GM18519 (cell line): ENCODE results near the gene PKP2.
A peak's percentile ranks its signal among the peaks of the same experiment; 100 is the strongest.

ENCODE experiments used
- ATAC-seq: cut with Tn5 transposase; IDR thresholded peaks from one replicate; pipeline ENCODE4 v1.9.1; 2021; ENCODE audit warnings: mild to moderate bottlenecking, moderate library complexity; ENCODE audit not compliant: unreplicated experiment, low FRiP score

Gene PKP2

DNA sequence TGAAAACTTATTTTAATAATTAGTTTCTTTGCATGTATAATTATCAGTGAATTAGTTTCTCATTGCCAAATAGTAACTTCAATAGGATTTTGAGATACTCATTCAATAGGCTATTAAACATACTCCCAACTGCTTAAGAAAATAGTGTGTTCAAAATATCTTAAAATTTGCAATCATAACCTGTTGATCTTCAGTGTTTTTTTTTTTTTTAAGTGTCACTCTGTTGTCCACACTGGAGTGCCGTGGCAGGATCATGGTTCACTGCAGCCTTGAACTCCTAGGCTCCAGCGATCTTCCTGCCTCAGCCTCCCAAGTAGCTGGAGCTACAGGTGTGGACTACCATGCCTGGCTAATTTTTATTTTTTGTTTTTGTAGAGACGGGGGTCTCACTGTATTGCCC lies 139.4 kb downstream of the PKP2 start:
- no peak for ATAC-seq

DNA sequence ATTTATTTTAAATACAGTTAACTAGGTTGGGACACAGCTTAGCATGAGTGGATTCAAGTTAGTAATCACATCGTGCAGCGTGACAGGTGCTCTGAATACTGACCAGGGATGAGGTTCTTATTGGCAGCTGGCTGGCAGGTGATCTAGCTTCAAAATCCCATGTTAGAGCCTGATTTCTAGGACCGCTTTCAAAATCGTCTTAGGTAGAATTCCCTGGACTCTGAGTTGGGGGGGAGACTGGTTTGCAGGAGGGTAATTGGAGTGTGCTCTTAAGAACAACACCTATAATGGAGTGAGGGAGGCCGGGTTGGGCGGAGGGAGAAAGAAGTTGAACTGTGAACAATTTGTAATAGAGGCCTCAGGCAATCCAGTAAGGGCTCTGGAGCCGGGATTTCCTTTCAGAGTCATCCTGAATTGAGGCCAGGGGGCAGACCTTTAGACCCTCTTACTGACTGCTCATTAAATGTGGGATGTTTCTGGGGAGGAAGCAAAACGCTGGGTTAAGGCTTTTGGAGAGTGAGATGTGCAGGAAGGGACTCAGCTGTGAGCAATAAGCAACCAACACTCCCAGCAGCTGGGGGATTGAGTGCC lies 140.0 kb downstream of the PKP2 start:
- no peak for ATAC-seq

DNA sequence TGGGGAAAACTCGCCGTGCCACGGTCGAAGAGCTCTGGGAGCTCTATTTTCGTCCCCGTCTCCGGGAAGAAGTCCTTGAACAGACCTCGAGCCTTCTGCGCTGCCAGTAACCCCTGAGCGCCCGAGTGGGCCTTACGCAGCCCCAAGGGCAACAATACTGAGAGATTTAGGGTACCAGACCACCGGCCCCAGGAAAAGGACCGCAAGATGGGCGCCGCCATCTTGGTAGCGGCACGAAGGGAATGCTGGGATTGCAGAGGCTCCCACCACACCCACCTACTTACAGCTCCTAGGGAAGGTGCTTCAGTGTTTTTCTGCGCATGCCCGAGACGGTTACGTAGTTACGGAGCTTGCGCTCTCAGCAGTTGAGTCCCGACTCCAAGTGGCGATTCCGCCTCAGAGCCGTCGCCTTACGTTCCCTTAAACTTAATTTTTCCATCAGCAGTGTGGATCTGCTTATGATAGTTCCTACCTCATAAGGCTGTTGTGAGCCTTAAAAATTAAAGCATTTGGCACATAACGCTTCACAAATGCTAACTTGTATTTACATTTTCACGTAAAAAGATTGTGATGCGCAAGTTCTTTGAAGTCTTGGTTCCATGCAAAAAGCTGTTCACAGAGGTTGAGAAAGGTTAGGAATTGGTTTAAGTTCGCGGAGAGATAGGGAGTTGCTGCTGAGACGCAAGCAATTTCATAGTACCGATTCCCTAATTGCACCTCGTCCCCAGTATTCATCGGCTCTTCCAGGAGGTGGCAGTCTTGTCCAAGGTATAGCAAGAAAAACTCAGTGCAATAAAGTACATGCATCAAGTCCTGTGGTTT lies 140.7 kb downstream of the PKP2 start, which contains the start of gene YARS2:
Gene YARS2, minus strand, starts transcription at position 244 of the 822 bp plus-strand sequence. Its CDS starts 23 bp downstream, at position 221.
- peak; percentile 78 for ATAC-seq

DNA sequence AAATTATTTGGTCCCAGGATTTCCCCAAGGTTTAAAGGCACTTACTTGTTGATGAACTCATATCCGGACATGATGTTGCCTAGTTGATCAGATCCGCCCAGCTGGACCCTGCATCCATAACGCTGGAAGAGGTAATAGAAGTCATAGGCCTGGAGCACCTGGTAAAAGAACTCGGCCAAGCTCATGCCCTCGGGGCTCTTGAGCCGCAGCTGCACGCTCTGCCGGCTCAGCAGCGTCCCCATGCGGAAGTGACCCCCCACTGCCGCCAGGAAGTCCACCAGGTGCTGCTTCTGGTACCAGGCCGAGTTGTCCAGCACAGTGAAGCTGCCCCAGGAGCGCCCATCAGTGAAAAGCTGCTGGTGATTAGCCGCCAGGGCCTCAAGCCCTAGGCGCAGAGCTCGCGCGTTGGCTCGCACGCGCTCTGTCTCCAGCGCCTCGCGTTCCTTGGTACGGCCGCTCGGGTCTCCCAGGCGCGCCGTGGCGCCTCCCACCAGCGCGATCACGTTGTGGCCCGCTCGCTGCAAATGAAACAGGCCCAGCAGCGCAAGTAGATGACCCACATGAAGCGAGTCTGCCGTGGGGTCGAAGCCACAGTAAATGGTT lies 141.4 kb downstream of the PKP2 start:
- peak; percentile 60 for ATAC-seq

DNA sequence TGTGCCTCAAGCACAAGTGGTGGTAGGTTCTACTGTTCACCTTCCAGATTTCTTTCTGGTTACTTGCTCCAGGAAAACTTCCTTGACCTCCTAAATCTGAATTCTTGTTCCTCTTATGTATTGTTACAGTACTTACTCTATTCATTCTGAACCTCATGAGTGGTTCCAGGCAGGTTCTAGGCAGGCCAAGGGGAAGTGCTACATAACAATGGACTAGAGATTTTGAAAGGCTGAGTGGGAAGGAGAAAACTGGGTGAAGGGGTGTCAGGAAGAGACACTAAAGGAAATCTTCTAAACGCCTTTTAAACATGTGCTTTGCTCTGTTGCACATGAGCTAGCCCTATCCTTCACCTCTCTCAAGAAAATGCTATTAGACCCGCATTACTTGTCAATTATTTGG lies 142.5 kb downstream of the PKP2 start:
- ATAC-seq: no peak

DNA sequence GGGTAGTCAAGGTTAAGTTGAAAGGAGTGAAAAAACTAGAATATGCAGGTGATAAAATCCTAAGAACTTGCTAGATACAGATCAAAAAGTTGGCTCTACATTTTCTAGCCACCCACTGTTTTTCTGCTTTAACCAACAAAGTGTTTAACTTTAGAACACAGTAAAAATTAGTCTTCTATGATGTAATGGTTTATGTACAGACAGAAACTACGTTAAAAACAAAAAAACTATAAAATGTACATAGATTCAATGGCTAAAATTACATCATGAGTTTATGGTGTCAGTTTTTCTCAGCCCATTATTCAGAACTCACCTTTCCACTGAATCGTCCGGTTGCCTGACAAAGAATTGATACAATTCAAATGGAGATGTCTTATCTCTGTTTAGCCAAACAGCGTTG lies 143.0 kb downstream of the PKP2 start:
- ATAC-seq: no peak

DNA sequence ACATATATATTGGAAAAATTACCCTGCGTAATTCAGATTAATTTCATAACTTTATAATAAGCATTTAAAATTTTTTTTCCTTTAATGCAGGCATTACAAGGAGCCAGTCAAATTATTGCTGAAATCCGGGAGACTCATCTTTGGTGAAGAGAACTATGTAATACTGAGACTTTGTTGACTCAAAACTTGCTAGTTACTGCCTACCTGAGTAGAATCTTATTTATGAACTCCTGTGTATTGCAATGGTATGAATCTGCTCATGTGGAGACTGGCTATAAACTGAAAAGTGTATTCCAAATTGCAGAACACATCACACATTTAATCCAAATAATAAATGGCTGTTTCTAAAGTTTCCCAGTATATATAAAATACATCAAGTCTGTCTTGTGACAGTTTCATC lies 153.3 kb downstream of the PKP2 start:
- ATAC-seq: no peak

DNA sequence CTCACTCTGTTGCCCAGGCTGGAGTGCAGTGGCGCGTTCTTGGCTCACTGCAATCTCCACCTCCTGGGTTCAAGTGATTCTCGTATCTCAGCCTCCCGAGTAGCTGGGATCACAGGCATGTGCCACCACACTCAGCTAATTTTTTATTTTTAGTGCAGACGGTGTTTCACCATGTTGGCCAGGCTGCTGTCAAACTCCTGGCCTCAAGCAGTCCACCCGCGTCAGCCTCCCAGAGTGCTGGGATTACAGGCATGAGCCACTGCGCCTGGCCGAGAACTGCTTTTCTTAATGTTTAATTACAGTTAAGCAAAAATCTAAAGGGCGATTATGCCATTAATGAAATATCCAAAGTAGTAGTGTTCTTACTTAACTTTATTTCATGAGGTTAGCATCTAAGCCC lies 154.4 kb downstream of the PKP2 start:
- ATAC-seq: no peak
